SIG-M5 (cell line): Measurements from ENCODE around the gene KTN1.

Experiments
- DNase-seq: peaks from one replicate; lab custom pipeline; 2025; lab: John Stamatoyannopoulos, UW

The KTN1 gene

GRCh38 chr14:55609681-55610080 lies 29.7 kb downstream of the KTN1 start:
- DNase-seq, result no peak

DNA sequence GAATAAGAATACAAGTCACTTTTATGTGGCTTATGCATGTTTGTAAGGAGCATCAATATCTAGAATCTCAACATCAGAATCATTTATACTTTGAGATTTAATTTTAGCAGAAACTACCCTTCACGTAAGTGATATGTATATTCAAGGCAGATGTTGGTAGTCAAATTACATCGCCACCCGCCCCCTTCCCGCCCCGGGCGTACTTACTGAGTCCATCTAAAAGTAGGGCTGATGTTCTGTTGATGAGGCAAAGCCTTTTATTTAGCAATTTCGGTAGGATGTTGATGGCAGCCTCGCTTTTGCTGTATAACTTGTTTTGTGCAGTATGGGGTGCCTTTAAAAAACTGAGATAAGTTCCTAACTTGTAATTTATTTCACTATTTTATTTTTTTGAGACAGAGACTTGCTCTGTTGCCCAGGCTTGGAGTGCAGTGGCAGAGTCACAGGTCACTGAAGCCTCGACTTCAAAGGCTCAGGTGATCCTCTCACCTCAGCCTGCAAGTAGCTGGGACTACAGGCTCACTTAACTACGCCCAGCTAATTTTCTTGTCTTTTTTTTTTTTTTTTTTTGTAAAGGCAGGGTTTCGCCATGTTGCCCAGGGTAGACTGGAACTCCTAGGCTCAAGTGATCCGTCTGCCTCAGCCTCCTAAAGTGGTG lies 30.8 kb downstream of the KTN1 start:
- no peak for DNase-seq

DNA sequence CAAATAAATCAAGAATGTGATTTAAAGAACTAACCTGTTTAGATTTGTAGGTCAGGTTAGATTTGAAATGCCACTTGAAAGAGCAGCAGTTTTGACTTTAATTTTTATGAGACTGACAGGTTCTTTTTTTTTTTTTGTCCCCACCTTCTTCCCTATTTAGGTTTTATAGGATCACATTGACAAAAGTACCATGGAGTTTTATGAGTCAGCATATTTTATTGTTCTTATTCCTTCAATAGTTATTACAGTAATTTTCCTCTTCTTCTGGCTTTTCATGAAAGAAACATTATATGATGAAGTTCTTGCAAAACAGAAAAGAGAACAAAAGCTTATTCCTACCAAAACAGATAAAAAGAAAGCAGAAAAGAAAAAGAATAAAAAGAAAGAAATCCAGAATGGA lies 31.9 kb downstream of the KTN1 start:
- DNase-seq, result no peak

- DNase-seq, result no peak
Observed at GRCh38 chr14:55614304-55614703, 34.3 kb downstream of the KTN1 start.

DNA sequence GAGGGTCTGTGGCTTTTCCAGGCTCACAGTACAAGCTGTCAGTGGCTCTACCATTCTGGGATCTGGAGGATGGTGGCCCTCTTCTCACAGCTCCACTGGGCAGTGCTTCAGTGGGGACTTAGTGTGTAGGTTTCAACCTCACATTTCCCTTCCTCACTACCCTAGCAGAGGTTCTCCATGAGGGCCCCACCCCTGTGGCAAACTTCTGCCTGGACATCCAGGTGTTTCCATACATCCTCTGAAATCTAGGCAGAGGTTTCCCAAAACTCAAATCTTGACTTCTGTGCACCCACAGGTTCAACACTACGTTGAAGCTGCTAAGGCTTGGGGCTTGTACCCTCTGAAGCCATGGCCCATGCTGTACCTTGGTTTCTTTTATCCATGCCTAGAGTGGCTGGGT lies 40.3 kb downstream of the KTN1 start:
- DNase-seq, result no peak

DNA sequence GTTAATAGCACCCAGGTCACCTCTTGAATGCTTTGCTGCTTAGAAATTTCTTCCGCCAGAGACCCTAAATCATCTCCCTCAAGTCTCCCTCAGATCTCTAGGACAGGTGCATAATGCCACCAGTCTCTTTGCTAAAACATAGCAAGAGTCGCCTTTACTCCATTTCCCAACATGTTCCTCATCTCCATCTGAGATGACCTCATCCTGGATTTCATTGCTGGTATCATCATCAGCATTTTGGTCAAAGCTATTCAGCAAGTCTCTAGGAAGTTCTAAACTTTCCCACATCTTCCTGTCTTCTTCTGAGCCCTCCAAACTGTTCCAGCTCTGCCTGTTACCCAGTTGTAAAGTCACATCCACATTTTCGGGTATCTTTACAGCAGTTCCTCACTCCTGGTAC lies 41.0 kb downstream of the KTN1 start:
- no peak for DNase-seq

- no peak for DNase-seq
Observed at GRCh38 chr14:55621391-55621790, 41.4 kb downstream of the KTN1 start.

DNA sequence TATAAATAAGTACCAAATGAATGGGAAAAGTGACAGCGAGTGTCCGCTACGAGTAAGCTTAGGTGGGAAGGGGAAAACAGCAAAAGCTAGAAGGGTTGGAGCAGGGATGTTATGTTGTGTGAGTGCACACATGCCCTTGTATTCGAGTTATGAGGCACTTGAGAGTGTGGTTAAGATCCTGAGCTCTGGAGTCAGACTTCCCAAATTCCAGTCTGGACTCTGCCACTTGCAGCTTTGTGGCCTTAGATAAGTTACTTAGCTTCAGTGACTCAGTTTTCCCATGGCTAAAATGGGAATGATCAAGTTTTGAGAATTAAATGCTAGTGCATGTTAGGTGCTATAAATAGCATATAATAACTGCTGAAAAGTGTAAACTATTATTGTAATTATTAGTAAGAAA lies 44.9 kb downstream of the KTN1 start:
- no peak for DNase-seq

- DNase-seq, result no peak
Observed at GRCh38 chr14:55625481-55625880, 45.5 kb downstream of the KTN1 start.

GRCh38 chr14:55626131-55626530 lies 46.1 kb downstream of the KTN1 start:
- no peak for DNase-seq

- DNase-seq, result no peak
Observed at GRCh38 chr14:55628426-55628825, 48.4 kb downstream of the KTN1 start.

GRCh38 chr14:55638665-55639064 lies 58.7 kb downstream of the KTN1 start:
- no peak for DNase-seq

- no peak for DNase-seq
Observed at GRCh38 chr14:55641290-55641689, 61.3 kb downstream of the KTN1 start.

DNA sequence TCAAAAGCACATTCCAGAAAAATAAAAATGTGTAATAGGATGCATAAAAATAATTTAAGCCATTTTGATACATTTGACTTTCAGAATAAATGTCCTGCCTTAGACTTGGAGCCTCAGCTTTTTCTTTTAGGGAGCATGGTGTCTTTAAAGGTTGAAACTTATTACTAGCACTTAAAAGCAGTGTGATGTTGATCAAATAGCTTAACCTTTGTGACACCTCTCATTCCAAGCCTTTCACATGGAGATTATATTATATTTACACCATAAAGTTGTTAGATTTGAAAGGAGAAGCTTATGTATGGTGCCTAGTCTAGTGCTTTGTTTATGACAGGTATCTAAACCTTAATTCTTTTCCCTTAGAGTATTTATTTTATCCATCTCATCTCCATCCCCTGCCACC lies 61.9 kb downstream of the KTN1 start:
- no peak for DNase-seq

- DNase-seq, result no peak
Observed at GRCh38 chr14:55645145-55645544, 65.1 kb downstream of the KTN1 start.

- DNase-seq, result no peak
Observed at GRCh38 chr14:55645845-55646832, 66.1 kb downstream of the KTN1 start.

GRCh38 chr14:55650992-55651391 lies 71.0 kb downstream of the KTN1 start:
- DNase-seq, result no peak

- no peak for DNase-seq
Observed at GRCh38 chr14:55654243-55654642, 74.2 kb downstream of the KTN1 start.

- DNase-seq, result no peak
Observed at GRCh38 chr14:55661029-55661428, 81.0 kb downstream of the KTN1 start.

GRCh38 chr14:55662752-55663151 lies 82.7 kb downstream of the KTN1 start:
- no peak for DNase-seq

- DNase-seq, result no peak
Observed at GRCh38 chr14:55665067-55665675, 85.2 kb downstream of the KTN1 start.

- no peak for DNase-seq
Observed at GRCh38 chr14:55667801-55668200, 87.8 kb downstream of the KTN1 start.

DNA sequence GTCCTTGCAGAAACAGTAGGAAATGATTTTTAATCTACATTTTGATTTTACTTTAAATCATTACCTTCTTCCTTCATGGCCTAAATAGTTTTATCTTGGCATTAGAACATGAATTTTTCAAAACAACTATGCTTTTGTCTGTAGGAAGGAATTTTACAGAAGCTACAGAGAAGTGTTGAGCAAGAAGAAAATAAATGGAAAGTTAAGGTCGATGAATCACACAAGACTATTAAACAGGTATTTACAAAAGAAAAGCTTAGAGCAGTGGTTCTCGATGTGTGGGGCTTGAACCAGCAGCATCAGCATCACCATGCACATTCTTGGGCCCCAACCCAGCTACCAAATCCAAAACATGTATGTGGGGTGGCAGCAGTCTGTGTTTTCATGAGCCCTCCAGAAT lies 91.6 kb downstream of the KTN1 start:
- no peak for DNase-seq
